K562 (cell line): ENCODE results near the gene MFF. TPM values are rescaled to one million over a fixed set of nuclear protein-coding genes. Genes with fewer than 3 reads are reported as not detected.

Source experiments
- ATAC-seq: fragments of 200-7000 bp; cut with Tn5 transposase; 3 replicates; pipeline ENCODE4 v1.9.1; 2020; ENCODE audit warnings: moderate library complexity
- BruUV-seq: library from RNA; stranded (reverse); fragments of 400-500 nt; replicated peaks from 2 replicates; lab custom pipeline; 2021; lab: Mats Ljungman, UMichigan
- CTCF ChIA-PET: fragments of 300-600 bp; formaldehyde crosslinking; extraction: SDS; loops from one replicate; lab custom pipeline; 2021; ENCODE audit warnings: low intra/inter-chr PET ratio; lab: Yijun Ruan, JAX
- POLR2A ChIA-PET: fragments of 300-600, 350-650 bp; sonication (Branson Sonifier 250); formaldehyde crosslinking; extraction: SDS; loops from one replicate; lab custom pipeline; 2021; ENCODE audit warnings: antibody characterized with exemption, inconsistent platforms; lab: Yijun Ruan, JAX
- DNase-seq, 4 experiments: peaks; one replicate each; pipeline versions ENCODE4 v3.0.0 to v3.0.0-alpha.2; 2011 to 2018; ENCODE audit warnings: low spot score in 3 of 4, mixed read lengths in 3 of 4; ENCODE audit errors: extremely low read depth in 1 of 4
- FAIRE-seq: peaks from 2 replicates; lab custom pipeline; 2011; peaks lifted over from hg19 to GRCh38; lab: Jason Lieb, UNC
- H2AFZ ChIP-seq: 2 replicates; pipeline ENCODE4 v1.6.0; 2011; ENCODE audit warnings: low read depth, low read length, control low read depth, inconsistent platforms
- H3K27ac ChIP-seq: fragments of 200-600 bp; 3 replicates; pipeline ENCODE4 v1.8.0; 2011; ENCODE audit warnings: low read depth, mild to moderate bottlenecking, control low read depth, inconsistent platforms, low read length, moderate library complexity, mixed read lengths; ENCODE audit errors: extremely low read depth
- H3K27me3 ChIP-seq, 2 experiments: fragments of 300-600 bp in 1 of 2; 2 replicates in 1 of 2; 3 replicates in 1 of 2; pipeline versions ENCODE4 v1.6.0 to v1.8.0; 2011; ENCODE audit warnings: inconsistent platforms in 2 of 2, low read length in 2 of 2, mild to moderate bottlenecking in 1 of 2, mixed read lengths in 1 of 2, moderate library complexity in 1 of 2; ENCODE audit not compliant: control insufficient read depth in 2 of 2, insufficient read depth in 2 of 2
- H3K36me3 ChIP-seq: fragments of 300-600 bp; 3 replicates; pipeline ENCODE4 v1.8.0; 2011; ENCODE audit warnings: mild to moderate bottlenecking, low read length, inconsistent platforms; ENCODE audit not compliant: control insufficient read depth, insufficient read depth
- H3K4me1 ChIP-seq, 2 experiments: fragments of 200-600 bp in 1 of 2; replicated peaks in 1 of 2; 2 replicates in 1 of 2; 3 replicates in 1 of 2; pipeline versions ENCODE4 v1.5.1 to v1.8.0; 2011; ENCODE audit warnings: inconsistent platforms in 2 of 2, low read length in 2 of 2, mild to moderate bottlenecking in 1 of 2, mixed read lengths in 1 of 2, moderate library complexity in 1 of 2; ENCODE audit not compliant: control insufficient read depth in 2 of 2, insufficient read depth in 2 of 2
- H3K4me2 ChIP-seq: 2 replicates; pipeline ENCODE4 v1.6.1; 2011; ENCODE audit warnings: low read length, control low read depth, inconsistent platforms, mixed read lengths; ENCODE audit not compliant: insufficient read depth
- H3K4me3 ChIP-seq: fragments of 200-600 bp; sonication (generic), shearing (Covaris generic); 2 replicates; pipeline ENCODE4 v1.5.1; 2016; ENCODE audit warnings: control low read depth, inconsistent platforms
- H3K79me2 ChIP-seq: fragments of 200-600 bp; 3 replicates; pipeline ENCODE4 v1.8.0; 2011; ENCODE audit warnings: low read length, inconsistent platforms; ENCODE audit not compliant: control insufficient read depth, insufficient read depth
- H3K9ac ChIP-seq, 2 experiments: 2 replicates each; pipeline versions ENCODE4 v1.6.0 to v1.6.1; 2011; ENCODE audit warnings: low read depth in 2 of 2, low read length in 2 of 2, control low read depth in 1 of 2, inconsistent platforms in 1 of 2, mild to moderate bottlenecking in 1 of 2, mixed read lengths in 1 of 2; ENCODE audit not compliant: insufficient read depth in 1 of 2
- H3K9me1 ChIP-seq: one replicate; pipeline ENCODE4 v1.6.0; 2011; ENCODE audit warnings: inconsistent platforms, mild to moderate bottlenecking, low read length, moderate library complexity; ENCODE audit not compliant: control insufficient read depth, insufficient read depth
- H3K9me3 ChIP-seq: replicated peaks from 2 replicates; pipeline ENCODE4 v1.5.1; 2011; ENCODE audit warnings: low read depth, low read length, inconsistent platforms; ENCODE audit not compliant: control insufficient read depth, insufficient read depth
- H4K20me1 ChIP-seq: replicated peaks from 2 replicates; pipeline ENCODE4 v1.6.1; 2011; ENCODE audit warnings: low read length, inconsistent platforms, mixed read lengths; ENCODE audit not compliant: control insufficient read depth, insufficient read depth
- BCOR ChIP-seq: fragments of 450-650 bp; IDR thresholded peaks from 2 replicates; pipeline ENCODE4 v1.6.1; 2016
- ETV5 ChIP-seq: sonication (generic); formaldehyde crosslinking; IDR thresholded peaks from 2 replicates; pipeline ENCODE4 v1.4.0; 2020; ENCODE audit warnings: low read depth, mild to moderate bottlenecking, missing genetic modification reagents
- HMG20B ChIP-seq: fragments of 250-450 bp; sonication (Bioruptor Pico); IDR thresholded peaks from 2 replicates; pipeline ENCODE4 v1.5.0; 2021; ENCODE audit warnings: mild to moderate bottlenecking
- MYNN ChIP-seq, 2 experiments: sonication (generic); formaldehyde crosslinking in 1 of 2; IDR thresholded peaks; 2 replicates each; pipeline versions ENCODE4 v1.5.0 to v1.6.1; 2016 to 2020; ENCODE audit warnings: antibody characterized with exemption in 1 of 2, missing genetic modification reagents in 1 of 2
- NCOA4 ChIP-seq: fragments of 450-650 bp; IDR thresholded peaks from 2 replicates; pipeline ENCODE4 v1.6.1; 2018; ENCODE audit warnings: mild to moderate bottlenecking; ENCODE audit not compliant: partially characterized antibody
- PTBP1 ChIP-seq: fragments of 200-400 bp; formaldehyde crosslinking; IDR thresholded peaks from 2 replicates; pipeline ENCODE4 v1.6.1; 2017; ENCODE audit warnings: low read depth, low read length
- RUNX1 ChIP-seq: sonication (generic); IDR thresholded peaks from 2 replicates; pipeline ENCODE4 v1.6.1; 2016; ENCODE audit warnings: antibody characterized with exemption, low read depth
- STAG1 ChIP-seq: sonication (generic); formaldehyde crosslinking; IDR thresholded peaks from 2 replicates; pipeline ENCODE4 v1.5.0; 2020; ENCODE audit warnings: missing genetic modification reagents, borderline replicate concordance
- TCF3 ChIP-seq: sonication (generic); formaldehyde crosslinking; IDR thresholded peaks from 2 replicates; pipeline ENCODE4 v1.4.0; 2020; ENCODE audit warnings: mild to moderate bottlenecking, missing genetic modification reagents
- TCF7L2 ChIP-seq: fragments of 150-350 bp; IDR thresholded peaks from 2 replicates; pipeline ENCODE4 v1.6.1; 2016; ENCODE audit warnings: low read depth, mild to moderate bottlenecking, low read length, moderate library complexity
- ZNF507 ChIP-seq: conservative IDR thresholded peaks from 2 replicates; pipeline ENCODE4 v1.6.1; 2017; ENCODE audit warnings: missing genetic modification characterization, missing compliant biosample characterization
- ZNF785 ChIP-seq: fragments of 250-450 bp; sonication (Bioruptor Pico); IDR thresholded peaks from 2 replicates; pipeline ENCODE4 v1.4.0; 2020; ENCODE audit warnings: mild to moderate bottlenecking
- WGBS: fragments of 100-300 bp; shearing (Covaris generic); methylation state at CpG from one replicate; pipeline ENCODE4 v1.1.6; 2016; ENCODE audit warnings: low coverage, mixed read lengths; ENCODE audit not compliant: insufficient coverage; ENCODE audit errors: missing lambda C conversion rate; 5-methylcytosine and 5-hydroxymethylcytosine counted together
- in situ Hi-C: fragments of 300-500 bp; cut with MboI; formaldehyde crosslinking; loops from 4 replicates; pipeline ENCODE4 v1.15.0; 2018; ENCODE audit warnings: inconsistent platforms, mixed read lengths
- intact Hi-C: fragments of 100-400 bp; cut with micrococcal nuclease; formaldehyde crosslinking; loops from 2 replicates; pipeline ENCODE4 v1.14.2; 2022
- polyA plus RNA-seq, 8 experiments: library from polyadenylated mRNA; depleted of rRNA in 4 of 8; stranded (reverse) in 5 of 8; unstranded in 3 of 8; fragments of >200 nt; fragmentation: Nextera tagmentation in 2 of 8; fragmentation: Illumina TruSeq in 1 of 8; extraction: Ambion mirVana in 2 of 8; extraction: Trizol in 1 of 8; gene quantifications; 2 replicates each; pipeline versions ENCODE4 v1.2.1 to v1.2.3, GENCODE V29; 2011 to 2014; ENCODE audit warnings: inconsistent platforms in 1 of 8, missing spikeins in 1 of 8
- total RNA-seq, 7 experiments: library from RNA; depleted of rRNA in 6 of 7; stranded (reverse); fragments of >200 nt in 6 of 7; fragmentation: Illumina TruSeq in 2 of 7; extraction: Trizol in 2 of 7; gene quantifications; 2 replicates each; pipeline versions ENCODE4 v1.2.1 to v1.2.3, GENCODE V29; 2011 to 2021; ENCODE audit warnings: low replicate concordance in 1 of 7
- TF ChIP-seq, protein P1 (sequence below), 2 experiments: fragments of 450-650 bp; IDR thresholded peaks; 2 replicates each; pipeline ENCODE4 v1.6.1; 2018; ENCODE audit warnings: mild to moderate bottlenecking in 2 of 2, low read depth in 1 of 2; ENCODE audit not compliant: partially characterized antibody in 2 of 2
- TF ChIP-seq, protein P2 (sequence below), 2 experiments: IDR thresholded peaks; 2 replicates each; pipeline ENCODE4 v1.6.1; 2012; ENCODE audit warnings: improper control_type of control experiment in 2 of 2, low read depth in 2 of 2, low read length in 2 of 2, borderline replicate concordance in 1 of 2
- TF ChIP-seq, protein P3 (sequence below): fragments of 250-450 bp; sonication (Bioruptor Pico); IDR thresholded peaks from 2 replicates; pipeline ENCODE4 v1.4.0; 2020; ENCODE audit warnings: mild to moderate bottlenecking, moderate library complexity

The MFF gene
- total and polyA plus RNA-seq, 9 of the 15 experiments (the other 6 are each of a cell fraction or from before 2014, with no cell fraction given), result 9.4 to 75.4 (median 55.7) TPM

DNA sequence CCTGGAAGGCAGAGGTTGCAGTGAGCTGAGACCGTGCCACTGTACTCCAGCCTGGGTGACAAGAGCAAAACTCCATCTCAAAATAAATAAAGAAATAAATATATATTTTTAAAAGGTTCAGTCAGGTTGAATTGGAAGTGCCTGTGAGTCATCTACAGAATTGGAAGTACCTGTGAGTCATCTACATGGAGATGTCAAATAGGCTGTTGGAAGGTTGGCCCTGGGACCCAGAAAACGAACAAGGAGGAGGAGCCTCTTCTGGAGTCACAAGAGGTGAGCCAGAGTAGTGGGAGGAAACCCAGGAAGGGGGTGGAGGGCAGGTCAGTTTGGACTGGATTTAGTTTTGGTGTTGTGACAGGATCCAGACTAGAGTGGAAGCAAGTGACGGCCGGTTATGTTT lies 77.9 kb downstream of the MFF start:
- no peak overlapping the region for H3K9ac ChIP-seq
- no peak overlapping the region for H3K4me2 ChIP-seq
- H2AFZ ChIP-seq, result no peak overlapping the region
- TF ChIP-seq STAG1 (CRISPR knock-in tag) (no peak), TCF3 (CRISPR knock-in tag) (no peak), TCF7L2 (no peak), HMG20B (CRISPR knock-in tag) (no peak), MYNN (IDR thresholded peaks at IDR 0.05) (no peak), MYNN (CRISPR knock-in tag; IDR thresholded peaks at IDR 0.05) (no peak), PTBP1 (no peak), ETV5 (CRISPR knock-in tag) (no peak), ZNF507 (no peak), NCOA4 (no peak), RUNX1 (no peak), ZNF785 (CRISPR knock-in tag) (no peak), BCOR (no peak)
- TF ChIP-seq, protein P1, sequence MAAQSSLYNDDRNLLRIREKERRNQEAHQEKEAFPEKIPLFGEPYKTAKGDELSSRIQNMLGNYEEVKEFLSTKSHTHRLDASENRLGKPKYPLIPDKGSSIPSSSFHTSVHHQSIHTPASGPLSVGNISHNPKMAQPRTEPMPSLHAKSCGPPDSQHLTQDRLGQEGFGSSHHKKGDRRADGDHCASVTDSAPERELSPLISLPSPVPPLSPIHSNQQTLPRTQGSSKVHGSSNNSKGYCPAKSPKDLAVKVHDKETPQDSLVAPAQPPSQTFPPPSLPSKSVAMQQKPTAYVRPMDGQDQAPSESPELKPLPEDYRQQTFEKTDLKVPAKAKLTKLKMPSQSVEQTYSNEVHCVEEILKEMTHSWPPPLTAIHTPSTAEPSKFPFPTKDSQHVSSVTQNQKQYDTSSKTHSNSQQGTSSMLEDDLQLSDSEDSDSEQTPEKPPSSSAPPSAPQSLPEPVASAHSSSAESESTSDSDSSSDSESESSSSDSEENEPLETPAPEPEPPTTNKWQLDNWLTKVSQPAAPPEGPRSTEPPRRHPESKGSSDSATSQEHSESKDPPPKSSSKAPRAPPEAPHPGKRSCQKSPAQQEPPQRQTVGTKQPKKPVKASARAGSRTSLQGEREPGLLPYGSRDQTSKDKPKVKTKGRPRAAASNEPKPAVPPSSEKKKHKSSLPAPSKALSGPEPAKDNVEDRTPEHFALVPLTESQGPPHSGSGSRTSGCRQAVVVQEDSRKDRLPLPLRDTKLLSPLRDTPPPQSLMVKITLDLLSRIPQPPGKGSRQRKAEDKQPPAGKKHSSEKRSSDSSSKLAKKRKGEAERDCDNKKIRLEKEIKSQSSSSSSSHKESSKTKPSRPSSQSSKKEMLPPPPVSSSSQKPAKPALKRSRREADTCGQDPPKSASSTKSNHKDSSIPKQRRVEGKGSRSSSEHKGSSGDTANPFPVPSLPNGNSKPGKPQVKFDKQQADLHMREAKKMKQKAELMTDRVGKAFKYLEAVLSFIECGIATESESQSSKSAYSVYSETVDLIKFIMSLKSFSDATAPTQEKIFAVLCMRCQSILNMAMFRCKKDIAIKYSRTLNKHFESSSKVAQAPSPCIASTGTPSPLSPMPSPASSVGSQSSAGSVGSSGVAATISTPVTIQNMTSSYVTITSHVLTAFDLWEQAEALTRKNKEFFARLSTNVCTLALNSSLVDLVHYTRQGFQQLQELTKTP (IDR thresholded peaks at IDR 0.05; ENCODE audit: low read depth in 1 of 2, partially characterized antibody in 2 of 2), result no peak
- TF ChIP-seq, protein P2, sequence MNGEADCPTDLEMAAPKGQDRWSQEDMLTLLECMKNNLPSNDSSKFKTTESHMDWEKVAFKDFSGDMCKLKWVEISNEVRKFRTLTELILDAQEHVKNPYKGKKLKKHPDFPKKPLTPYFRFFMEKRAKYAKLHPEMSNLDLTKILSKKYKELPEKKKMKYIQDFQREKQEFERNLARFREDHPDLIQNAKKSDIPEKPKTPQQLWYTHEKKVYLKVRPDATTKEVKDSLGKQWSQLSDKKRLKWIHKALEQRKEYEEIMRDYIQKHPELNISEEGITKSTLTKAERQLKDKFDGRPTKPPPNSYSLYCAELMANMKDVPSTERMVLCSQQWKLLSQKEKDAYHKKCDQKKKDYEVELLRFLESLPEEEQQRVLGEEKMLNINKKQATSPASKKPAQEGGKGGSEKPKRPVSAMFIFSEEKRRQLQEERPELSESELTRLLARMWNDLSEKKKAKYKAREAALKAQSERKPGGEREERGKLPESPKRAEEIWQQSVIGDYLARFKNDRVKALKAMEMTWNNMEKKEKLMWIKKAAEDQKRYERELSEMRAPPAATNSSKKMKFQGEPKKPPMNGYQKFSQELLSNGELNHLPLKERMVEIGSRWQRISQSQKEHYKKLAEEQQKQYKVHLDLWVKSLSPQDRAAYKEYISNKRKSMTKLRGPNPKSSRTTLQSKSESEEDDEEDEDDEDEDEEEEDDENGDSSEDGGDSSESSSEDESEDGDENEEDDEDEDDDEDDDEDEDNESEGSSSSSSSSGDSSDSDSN (IDR thresholded peaks at IDR 0.05; ENCODE audit: borderline replicate concordance in 1 of 2, low read depth in 2 of 2, low read length in 2 of 2), result no peak
- TF ChIP-seq, protein P3, sequence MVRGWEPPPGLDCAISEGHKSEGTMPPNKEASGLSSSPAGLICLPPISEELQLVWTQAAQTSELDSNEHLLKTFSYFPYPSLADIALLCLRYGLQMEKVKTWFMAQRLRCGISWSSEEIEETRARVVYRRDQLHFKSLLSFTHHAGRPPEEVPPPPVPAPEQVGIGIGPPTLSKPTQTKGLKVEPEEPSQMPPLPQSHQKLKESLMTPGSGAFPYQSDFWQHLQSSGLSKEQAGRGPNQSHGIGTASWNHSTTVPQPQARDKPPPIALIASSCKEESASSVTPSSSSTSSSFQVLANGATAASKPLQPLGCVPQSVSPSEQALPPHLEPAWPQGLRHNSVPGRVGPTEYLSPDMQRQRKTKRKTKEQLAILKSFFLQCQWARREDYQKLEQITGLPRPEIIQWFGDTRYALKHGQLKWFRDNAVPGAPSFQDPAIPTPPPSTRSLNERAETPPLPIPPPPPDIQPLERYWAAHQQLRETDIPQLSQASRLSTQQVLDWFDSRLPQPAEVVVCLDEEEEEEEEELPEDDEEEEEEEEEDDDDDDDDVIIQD (CRISPR knock-in tag), result no peak
- no peak overlapping the region for H3K4me3 ChIP-seq
- no peaks in the 10 kb centered on the region for H3K9me3 ChIP-seq
- H3K9me1 ChIP-seq, result no peaks in the 10 kb centered on the region
- no peak for ATAC-seq
- no peaks in the 10 kb centered on the region for H3K79me2 ChIP-seq
- DNase-seq, result no peak
- ChIA-PET CTCF (no interaction called here), POLR2A (interaction anchor here (0.8 to 0.9 kb wide), 2 partner anchors 75 to 253 kb away, joined by 3 read pairs; no protein-coding TSS in a partner anchor)
- no TSS peak for BruUV-seq
- H3K27ac ChIP-seq, result no peak overlapping the region
- H4K20me1 ChIP-seq, result no peaks in the 10 kb centered on the region
- in situ Hi-C loops (loop anchor here (10.0 kb wide), 1 partner anchor 362 kb away; no protein-coding TSS in a partner anchor), intact Hi-C loops (no loop called here)
- no peaks in the 10 kb centered on the region for H3K36me3 ChIP-seq
- WGBS, result 2% methylated on average over 4 of the region's 4 CpGs
- H3K27me3 ChIP-seq, result peaks cover 0 to 8% of the 10 kb centered on the region in 2 experiments; a peak in 3 of 5 replicates
- no peaks in the 10 kb centered on the region; a peak in 2 of 5 replicates for H3K4me1 ChIP-seq
- FAIRE-seq, result no peak
